ENCODE results near the gene PNCK.

Gene PNCK

DNA sequence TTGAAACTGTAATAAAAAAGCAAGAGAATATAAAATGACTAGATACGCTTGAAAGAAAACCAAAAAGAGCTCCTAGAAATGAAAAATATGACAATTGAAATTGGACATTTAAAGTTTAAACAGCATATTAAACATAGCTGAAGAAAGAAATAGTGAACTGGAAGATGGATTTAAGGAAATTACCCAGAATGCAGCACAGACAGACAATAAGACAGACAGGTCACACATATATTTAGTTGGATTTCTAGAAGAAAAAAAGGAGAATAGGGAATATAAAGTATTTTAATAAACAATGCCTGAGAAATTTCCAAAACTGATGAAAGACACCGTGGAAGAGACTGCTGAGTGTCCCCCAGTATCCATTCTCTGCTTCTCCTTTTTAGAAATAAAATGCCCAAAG, 20.1 kb downstream of the PNCK start:
- ChIA-PET CTCF (interaction anchor here (1.2 to 2.2 kb wide), 4 partner anchors 9 to 114 kb away, joined by 3 to 10 read pairs (median 4); no protein-coding TSS in a partner anchor), POLR2A (no interaction called here)
- TF ChIP-seq, protein P1, sequence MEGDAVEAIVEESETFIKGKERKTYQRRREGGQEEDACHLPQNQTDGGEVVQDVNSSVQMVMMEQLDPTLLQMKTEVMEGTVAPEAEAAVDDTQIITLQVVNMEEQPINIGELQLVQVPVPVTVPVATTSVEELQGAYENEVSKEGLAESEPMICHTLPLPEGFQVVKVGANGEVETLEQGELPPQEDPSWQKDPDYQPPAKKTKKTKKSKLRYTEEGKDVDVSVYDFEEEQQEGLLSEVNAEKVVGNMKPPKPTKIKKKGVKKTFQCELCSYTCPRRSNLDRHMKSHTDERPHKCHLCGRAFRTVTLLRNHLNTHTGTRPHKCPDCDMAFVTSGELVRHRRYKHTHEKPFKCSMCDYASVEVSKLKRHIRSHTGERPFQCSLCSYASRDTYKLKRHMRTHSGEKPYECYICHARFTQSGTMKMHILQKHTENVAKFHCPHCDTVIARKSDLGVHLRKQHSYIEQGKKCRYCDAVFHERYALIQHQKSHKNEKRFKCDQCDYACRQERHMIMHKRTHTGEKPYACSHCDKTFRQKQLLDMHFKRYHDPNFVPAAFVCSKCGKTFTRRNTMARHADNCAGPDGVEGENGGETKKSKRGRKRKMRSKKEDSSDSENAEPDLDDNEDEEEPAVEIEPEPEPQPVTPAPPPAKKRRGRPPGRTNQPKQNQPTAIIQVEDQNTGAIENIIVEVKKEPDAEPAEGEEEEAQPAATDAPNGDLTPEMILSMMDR (IDR thresholded peaks at IDR 0.05; ENCODE audit: control extremely low read depth, extremely low read depth, low read depth, missing control alignments): no peak
- no peak for DNase-seq (ENCODE audit: extremely low spot score)

DNA sequence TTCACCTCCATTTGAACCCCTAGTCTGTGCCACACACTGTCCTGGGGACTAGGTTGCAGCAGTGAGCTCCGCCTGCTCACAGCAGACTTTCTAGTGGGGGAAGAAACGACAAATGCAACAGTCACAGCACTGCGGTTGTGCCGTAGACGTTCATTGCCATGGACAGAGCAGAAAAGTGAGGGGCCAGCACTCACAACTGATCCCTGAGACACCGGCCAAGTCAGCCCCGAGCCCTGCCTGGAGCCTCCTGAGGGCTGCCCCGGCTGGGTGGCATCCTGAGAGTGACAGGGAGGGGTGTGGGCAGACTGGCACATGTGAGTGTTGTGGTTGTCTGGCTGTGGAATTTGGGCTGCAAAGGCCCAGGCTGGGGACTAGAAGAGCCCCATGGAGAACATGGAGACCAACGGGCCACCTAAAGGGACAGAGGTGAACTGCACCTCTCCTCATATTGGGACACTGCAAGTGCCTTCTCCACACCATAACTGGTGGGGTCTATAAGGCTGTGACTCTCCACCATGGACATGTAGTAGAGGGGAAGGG, 22.0 kb downstream of the PNCK start:
- ChIA-PET CTCF (interaction anchor here (1.1 to 5.1 kb wide), 4 partner anchors 11 to 114 kb away, joined by 3 to 35 read pairs (median 4); no protein-coding TSS in a partner anchor), POLR2A (no interaction called here)
- TF ChIP-seq, protein P1 (IDR thresholded peaks at IDR 0.05; ENCODE audit: control extremely low read depth, extremely low read depth, low read depth, missing control alignments): no peak
- DNase-seq (ENCODE audit: extremely low spot score): no peak

DNA sequence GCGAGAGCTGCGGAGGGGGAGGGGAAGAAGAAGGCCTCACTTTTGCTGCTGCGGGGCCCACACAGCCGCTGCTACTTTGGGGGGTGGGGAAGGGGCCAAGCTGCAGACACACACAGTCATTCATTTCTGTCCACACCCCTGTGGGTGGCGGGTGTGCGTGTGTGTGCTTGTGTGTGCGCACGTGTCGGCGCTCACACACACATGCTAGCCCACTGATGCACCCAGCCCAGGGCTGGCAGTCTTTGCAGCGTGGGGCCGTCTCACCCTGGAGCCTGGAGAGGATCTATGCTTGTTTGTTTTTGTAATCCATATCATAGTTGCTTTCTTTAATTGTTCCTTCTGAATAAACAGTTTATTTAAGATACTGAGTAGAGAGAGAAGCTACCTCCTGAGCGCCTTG, 22.7 kb downstream of the PNCK start:
- POLR2A ChIA-PET: no interaction called here

GRCh38 chrX:153649915-153650782, 23.5 kb downstream of the PNCK start:
- no peak for DNase-seq (ENCODE audit: extremely low spot score)
- ChIA-PET CTCF (interaction anchor here (0.7 to 5.1 kb wide), 11 partner anchors 8 to 681 kb away, joined by 3 to 35 read pairs (median 3); no protein-coding TSS in a partner anchor), POLR2A (no interaction called here)
- TF ChIP-seq, protein P1 (IDR thresholded peaks at IDR 0.05; ENCODE audit: control extremely low read depth, extremely low read depth, low read depth, missing control alignments): no peak

More for the DNA sequence above, 22.7 kb downstream of the PNCK start:
- TF ChIP-seq, protein P1 (IDR thresholded peaks at IDR 0.05; ENCODE audit: control extremely low read depth, extremely low read depth, low read depth, missing control alignments): no peak
- no peak for DNase-seq (ENCODE audit: extremely low spot score)
- CTCF ChIA-PET: interaction anchor here (0.7 to 5.1 kb wide), 6 partner anchors 11 to 113 kb away, joined by 3 to 35 read pairs (median 4); no protein-coding TSS in a partner anchor

- ChIA-PET POLR2A (no interaction called here), CTCF (interaction anchor here (1.0 to 5.1 kb wide), 11 partner anchors 9 to 681 kb away, joined by 3 to 35 read pairs (median 6); no protein-coding TSS in a partner anchor)
- TF ChIP-seq, protein P1 (IDR thresholded peaks at IDR 0.05; ENCODE audit: control extremely low read depth, extremely low read depth, low read depth, missing control alignments): peak; percentile 65
- peak; percentile 80 for DNase-seq (ENCODE audit: extremely low spot score)
Measured at GRCh38 chrX:153649178-153649914, 24.3 kb downstream of the PNCK start.

Measured in GM10248 (cell line).